HepG2 (cell line): ENCODE data around the gene ABTB2. TPM values are rescaled to one million over a fixed set of nuclear protein-coding genes. Genes with fewer than 3 reads are reported as not detected.

Experiments
- CBX1 ChIP-seq: IDR thresholded peaks from one replicate; pipeline ENCODE4 v1.6.1; 2016; ENCODE audit warnings: antibody characterized with exemption, low read depth
- CREB1 ChIP-seq, 2 experiments: fragments of 450-650 bp in 1 of 2; IDR thresholded peaks; 2 replicates each; pipeline ENCODE4 v1.6.1; 2016 to 2017; ENCODE audit warnings: control low read depth in 1 of 2, mild to moderate bottlenecking in 1 of 2, missing compliant biosample characterization in 1 of 2, missing genetic modification characterization in 1 of 2
- CREM ChIP-seq, 2 experiments: sonication (generic) in 1 of 2; formaldehyde crosslinking in 1 of 2; IDR thresholded peaks; 2 replicates each; pipeline versions ENCODE4 v1.4.0 to v1.6.1; 2016 to 2020; ENCODE audit warnings: antibody characterized with exemption in 1 of 2, mild to moderate bottlenecking in 1 of 2, missing genetic modification reagents in 1 of 2
- EZH2 ChIP-seq: conservative IDR thresholded peaks from 2 replicates; pipeline ENCODE4 v1.6.1; 2012; ENCODE audit warnings: mild to moderate bottlenecking, low read depth, low read length, moderate library complexity
- MAFG ChIP-seq: sonication (generic); formaldehyde crosslinking; IDR thresholded peaks from 2 replicates; pipeline ENCODE4 v1.5.1; 2020; ENCODE audit warnings: mild to moderate bottlenecking, missing genetic modification reagents
- NFIB ChIP-seq: sonication (generic); formaldehyde crosslinking; IDR thresholded peaks from 2 replicates; pipeline ENCODE4 v1.9.0; 2021; ENCODE audit warnings: missing genetic modification reagents, mild to moderate bottlenecking, borderline replicate concordance
- PCBP1 ChIP-seq: fragments of 200-400 bp; formaldehyde crosslinking; IDR thresholded peaks from 2 replicates; pipeline ENCODE4 v1.6.1; 2017; ENCODE audit warnings: mild to moderate bottlenecking, low read depth, low read length, borderline replicate concordance
- RCOR2 ChIP-seq: IDR thresholded peaks from 2 replicates; pipeline ENCODE4 v1.6.1; 2016; ENCODE audit warnings: missing biosample characterization, missing genetic modification reagents
- RORA ChIP-seq: sonication (generic); formaldehyde crosslinking; IDR thresholded peaks from 2 replicates; pipeline ENCODE4 v1.5.0; 2020; ENCODE audit warnings: mild to moderate bottlenecking, missing genetic modification reagents, moderate library complexity
- SMYD3 ChIP-seq: sonication (generic); formaldehyde crosslinking; IDR thresholded peaks from 2 replicates; pipeline ENCODE4 v1.8.1; 2023; ENCODE audit warnings: mild to moderate bottlenecking, missing genetic modification reagents
- YY1 ChIP-seq: IDR thresholded peaks from 2 replicates; pipeline ENCODE4 v1.6.1; 2011; ENCODE audit warnings: low read length, low read depth, moderate library complexity, mild to moderate bottlenecking; ENCODE audit not compliant: insufficient read depth, insufficient replicate concordance
- ZC3H4 ChIP-seq: sonication (generic); formaldehyde crosslinking; IDR thresholded peaks from 2 replicates; pipeline ENCODE4 v1.4.0; 2020; ENCODE audit warnings: missing genetic modification reagents, borderline replicate concordance
- ZNF317 ChIP-seq: sonication (generic); formaldehyde crosslinking; IDR thresholded peaks from 2 replicates; pipeline ENCODE4 v1.5.0; 2020; ENCODE audit warnings: mild to moderate bottlenecking, missing genetic modification reagents
- ZNF354B ChIP-seq: sonication (generic); formaldehyde crosslinking; IDR thresholded peaks from 2 replicates; pipeline ENCODE4 v1.8.0; 2022; ENCODE audit warnings: mild to moderate bottlenecking, missing genetic modification reagents
- ZNF383 ChIP-seq: sonication (generic); formaldehyde crosslinking; IDR thresholded peaks from 2 replicates; pipeline ENCODE4 v1.4.0; 2020; ENCODE audit warnings: missing genetic modification reagents, mild to moderate bottlenecking, borderline replicate concordance
- ZNF552 ChIP-seq: sonication (generic); formaldehyde crosslinking; IDR thresholded peaks from 2 replicates; pipeline ENCODE4 v1.9.0; 2022; ENCODE audit warnings: missing genetic modification reagents, mild to moderate bottlenecking, borderline replicate concordance
- ZNF709 ChIP-seq: sonication (generic); formaldehyde crosslinking; IDR thresholded peaks from 2 replicates; pipeline ENCODE4 v1.5.0; 2020; ENCODE audit warnings: mild to moderate bottlenecking, missing genetic modification reagents
- polyA plus RNA-seq, 8 experiments: library from polyadenylated mRNA; depleted of rRNA in 3 of 8; stranded (reverse) in 7 of 8; unstranded in 1 of 8; fragments of >200 nt; fragmentation: Illumina TruSeq in 4 of 8; extraction: Trizol in 4 of 8; gene quantifications; 2 replicates each; pipeline versions ENCODE4 v1.2.1 to v1.2.3, GENCODE V29; 2011 to 2016; ENCODE audit warnings: low read depth in 4 of 8, missing spikeins in 1 of 8, mixed read lengths in 1 of 8; ENCODE audit not compliant: insufficient read depth in 1 of 8
- total RNA-seq, 5 experiments: library from RNA; depleted of rRNA; stranded (reverse); fragments of >200 nt; fragmentation: Illumina TruSeq; extraction: Trizol; gene quantifications; 2 replicates each; pipeline ENCODE4 v1.2.3, GENCODE V29; 2016; ENCODE audit warnings: low read depth in 1 of 5
- TF ChIP-seq, protein P1 (sequence below): sonication (generic); formaldehyde crosslinking; IDR thresholded peaks from 2 replicates; pipeline ENCODE4 v1.4.0; 2020; ENCODE audit warnings: mild to moderate bottlenecking, missing genetic modification reagents
- TF ChIP-seq, protein P2 (sequence below): IDR thresholded peaks from 2 replicates; pipeline ENCODE4 v1.6.1; 2018; ENCODE audit warnings: missing genetic modification reagents, mild to moderate bottlenecking, missing compliant biosample characterization
- TF ChIP-seq, protein P3 (sequence below): sonication (generic); formaldehyde crosslinking; IDR thresholded peaks from 2 replicates; pipeline ENCODE4 v1.5.0; 2020; ENCODE audit warnings: mild to moderate bottlenecking, missing genetic modification reagents
- TF ChIP-seq, protein P4 (sequence below), 2 experiments: fragments of 450-650 bp in 1 of 2; sonication (generic) in 1 of 2; formaldehyde crosslinking; IDR thresholded peaks; 2 replicates each; pipeline versions ENCODE4 v1.5.0 to v1.8.0; 2020 to 2022; ENCODE audit warnings: mild to moderate bottlenecking in 1 of 2, missing genetic modification reagents in 1 of 2

The ABTB2 gene
- total and polyA plus RNA-seq, 2 of the 13 experiments (the other 11 are each of a cell fraction or from before 2014, with no cell fraction given), result 5.1 to 15.4 TPM

DNA sequence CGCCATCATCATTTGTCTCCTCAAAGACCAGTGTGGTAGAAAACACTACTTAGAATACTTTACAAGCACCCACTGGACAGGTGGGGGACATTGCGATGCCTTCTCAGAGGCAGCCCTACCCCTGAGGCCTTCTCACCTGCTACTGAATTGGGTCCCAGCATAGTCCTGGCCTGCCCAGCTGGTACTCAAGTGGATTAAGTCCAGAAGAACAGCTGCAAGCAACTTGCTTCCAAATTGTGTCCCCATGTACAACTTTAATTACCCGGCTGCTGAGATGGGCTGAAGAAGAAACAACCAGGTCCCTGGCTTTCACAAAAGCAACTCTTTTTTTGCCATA lies 12.3 kb downstream of the ABTB2 start (continued):
- TF ChIP-seq, protein P1, sequence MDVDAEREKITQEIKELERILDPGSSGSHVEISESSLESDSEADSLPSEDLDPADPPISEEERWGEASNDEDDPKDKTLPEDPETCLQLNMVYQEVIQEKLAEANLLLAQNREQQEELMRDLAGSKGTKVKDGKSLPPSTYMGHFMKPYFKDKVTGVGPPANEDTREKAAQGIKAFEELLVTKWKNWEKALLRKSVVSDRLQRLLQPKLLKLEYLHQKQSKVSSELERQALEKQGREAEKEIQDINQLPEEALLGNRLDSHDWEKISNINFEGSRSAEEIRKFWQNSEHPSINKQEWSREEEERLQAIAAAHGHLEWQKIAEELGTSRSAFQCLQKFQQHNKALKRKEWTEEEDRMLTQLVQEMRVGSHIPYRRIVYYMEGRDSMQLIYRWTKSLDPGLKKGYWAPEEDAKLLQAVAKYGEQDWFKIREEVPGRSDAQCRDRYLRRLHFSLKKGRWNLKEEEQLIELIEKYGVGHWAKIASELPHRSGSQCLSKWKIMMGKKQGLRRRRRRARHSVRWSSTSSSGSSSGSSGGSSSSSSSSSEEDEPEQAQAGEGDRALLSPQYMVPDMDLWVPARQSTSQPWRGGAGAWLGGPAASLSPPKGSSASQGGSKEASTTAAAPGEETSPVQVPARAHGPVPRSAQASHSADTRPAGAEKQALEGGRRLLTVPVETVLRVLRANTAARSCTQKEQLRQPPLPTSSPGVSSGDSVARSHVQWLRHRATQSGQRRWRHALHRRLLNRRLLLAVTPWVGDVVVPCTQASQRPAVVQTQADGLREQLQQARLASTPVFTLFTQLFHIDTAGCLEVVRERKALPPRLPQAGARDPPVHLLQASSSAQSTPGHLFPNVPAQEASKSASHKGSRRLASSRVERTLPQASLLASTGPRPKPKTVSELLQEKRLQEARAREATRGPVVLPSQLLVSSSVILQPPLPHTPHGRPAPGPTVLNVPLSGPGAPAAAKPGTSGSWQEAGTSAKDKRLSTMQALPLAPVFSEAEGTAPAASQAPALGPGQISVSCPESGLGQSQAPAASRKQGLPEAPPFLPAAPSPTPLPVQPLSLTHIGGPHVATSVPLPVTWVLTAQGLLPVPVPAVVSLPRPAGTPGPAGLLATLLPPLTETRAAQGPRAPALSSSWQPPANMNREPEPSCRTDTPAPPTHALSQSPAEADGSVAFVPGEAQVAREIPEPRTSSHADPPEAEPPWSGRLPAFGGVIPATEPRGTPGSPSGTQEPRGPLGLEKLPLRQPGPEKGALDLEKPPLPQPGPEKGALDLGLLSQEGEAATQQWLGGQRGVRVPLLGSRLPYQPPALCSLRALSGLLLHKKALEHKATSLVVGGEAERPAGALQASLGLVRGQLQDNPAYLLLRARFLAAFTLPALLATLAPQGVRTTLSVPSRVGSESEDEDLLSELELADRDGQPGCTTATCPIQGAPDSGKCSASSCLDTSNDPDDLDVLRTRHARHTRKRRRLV, result no peak
- TF ChIP-seq, protein P2, sequence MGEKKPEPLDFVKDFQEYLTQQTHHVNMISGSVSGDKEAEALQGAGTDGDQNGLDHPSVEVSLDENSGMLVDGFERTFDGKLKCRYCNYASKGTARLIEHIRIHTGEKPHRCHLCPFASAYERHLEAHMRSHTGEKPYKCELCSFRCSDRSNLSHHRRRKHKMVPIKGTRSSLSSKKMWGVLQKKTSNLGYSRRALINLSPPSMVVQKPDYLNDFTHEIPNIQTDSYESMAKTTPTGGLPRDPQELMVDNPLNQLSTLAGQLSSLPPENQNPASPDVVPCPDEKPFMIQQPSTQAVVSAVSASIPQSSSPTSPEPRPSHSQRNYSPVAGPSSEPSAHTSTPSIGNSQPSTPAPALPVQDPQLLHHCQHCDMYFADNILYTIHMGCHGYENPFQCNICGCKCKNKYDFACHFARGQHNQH (CRISPR knock-in tag), result no peak
- TF ChIP-seq ZC3H4 (CRISPR knock-in tag) (no peak), CBX1 (peak; percentile 4), YY1 (no peak), ZNF354B (CRISPR knock-in tag) (0 out of 2 replicates have a peak, but pooled peaks have one; percentile 9), ZNF709 (CRISPR knock-in tag) (0 out of 2 replicates have a peak, but pooled peaks have one; percentile 15), PCBP1 (no peak), RORA (CRISPR knock-in tag) (no peak), ZNF383 (CRISPR knock-in tag) (0 out of 2 replicates have a peak, but pooled peaks have one; percentile 9), EZH2 (no peak), ZNF552 (CRISPR knock-in tag) (no peak), CREM (IDR thresholded peaks at IDR 0.05) (no peak), CREM (CRISPR knock-in tag; IDR thresholded peaks at IDR 0.05) (no peak), NFIB (CRISPR knock-in tag) (no peak), SMYD3 (0 out of 2 replicates have a peak, but pooled peaks have one; percentile 59), MAFG (CRISPR knock-in tag) (no peak), ZNF317 (no peak), CREB1 (IDR thresholded peaks at IDR 0.05) (no peak), CREB1 (CRISPR knock-in tag; IDR thresholded peaks at IDR 0.05) (no peak), RCOR2 (CRISPR knock-in tag) (peak; percentile 10; the same call in 1 of the 2 replicates)
- TF ChIP-seq, protein P3, sequence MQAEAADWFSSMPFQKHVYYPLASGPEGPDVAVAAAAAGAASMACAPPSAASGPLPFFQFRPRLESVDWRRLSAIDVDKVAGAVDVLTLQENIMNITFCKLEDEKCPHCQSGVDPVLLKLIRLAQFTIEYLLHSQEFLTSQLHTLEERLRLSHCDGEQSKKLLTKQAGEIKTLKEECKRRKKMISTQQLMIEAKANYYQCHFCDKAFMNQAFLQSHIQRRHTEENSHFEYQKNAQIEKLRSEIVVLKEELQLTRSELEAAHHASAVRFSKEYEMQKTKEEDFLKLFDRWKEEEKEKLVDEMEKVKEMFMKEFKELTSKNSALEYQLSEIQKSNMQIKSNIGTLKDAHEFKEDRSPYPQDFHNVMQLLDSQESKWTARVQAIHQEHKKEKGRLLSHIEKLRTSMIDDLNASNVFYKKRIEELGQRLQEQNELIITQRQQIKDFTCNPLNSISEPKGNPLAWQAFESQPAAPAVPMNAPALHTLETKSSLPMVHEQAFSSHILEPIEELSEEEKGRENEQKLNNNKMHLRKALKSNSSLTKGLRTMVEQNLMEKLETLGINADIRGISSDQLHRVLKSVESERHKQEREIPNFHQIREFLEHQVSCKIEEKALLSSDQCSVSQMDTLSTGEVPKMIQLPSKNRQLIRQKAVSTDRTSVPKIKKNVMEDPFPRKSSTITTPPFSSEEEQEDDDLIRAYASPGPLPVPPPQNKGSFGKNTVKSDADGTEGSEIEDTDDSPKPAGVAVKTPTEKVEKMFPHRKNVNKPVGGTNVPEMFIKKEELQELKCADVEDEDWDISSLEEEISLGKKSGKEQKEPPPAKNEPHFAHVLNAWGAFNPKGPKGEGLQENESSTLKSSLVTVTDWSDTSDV (CRISPR knock-in tag), result no peak
- TF ChIP-seq, protein P4, sequence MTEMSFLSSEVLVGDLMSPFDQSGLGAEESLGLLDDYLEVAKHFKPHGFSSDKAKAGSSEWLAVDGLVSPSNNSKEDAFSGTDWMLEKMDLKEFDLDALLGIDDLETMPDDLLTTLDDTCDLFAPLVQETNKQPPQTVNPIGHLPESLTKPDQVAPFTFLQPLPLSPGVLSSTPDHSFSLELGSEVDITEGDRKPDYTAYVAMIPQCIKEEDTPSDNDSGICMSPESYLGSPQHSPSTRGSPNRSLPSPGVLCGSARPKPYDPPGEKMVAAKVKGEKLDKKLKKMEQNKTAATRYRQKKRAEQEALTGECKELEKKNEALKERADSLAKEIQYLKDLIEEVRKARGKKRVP (CRISPR knock-in tag; IDR thresholded peaks at IDR 0.05), result no peak
- TF ChIP-seq, all 625 proteins: peak for 37
